HG03280 (cell line): ENCODE results near the gene TMEM236.
"Not testable (repeated sequence)": the region's sequence is repeated elsewhere in the genome, so short reads cannot be mapped to it uniquely, and the experiment has no call there.

Source experiments
- ATAC-seq: cut with Tn5 transposase; IDR thresholded peaks from one replicate; pipeline ENCODE4 v1.9.1; 2021; ENCODE audit warnings: mild to moderate bottlenecking, moderate library complexity; ENCODE audit not compliant: unreplicated experiment

TMEM236 gene

GRCh38 chr10:17751781-17752445, at the start of gene TMEM236:
TMEM236 (plus strand) TSS chr10:17752201; CDS start chr10:17752296, 95 bp downstream.
- ATAC-seq: no peak

- ATAC-seq: no peak
Observed at GRCh38 chr10:17703706-17704105, 48.3 kb upstream of the TMEM236 start.

- no peak for ATAC-seq
Observed at GRCh38 chr10:17708821-17709220, 43.2 kb upstream of the TMEM236 start.

GRCh38 chr10:17709492-17709891, 42.5 kb upstream of the TMEM236 start:
- ATAC-seq: no peak

GRCh38 chr10:17710181-17710580, 41.8 kb upstream of the TMEM236 start:
- ATAC-seq: no peak

GRCh38 chr10:17712053-17712452, 39.9 kb upstream of the TMEM236 start:
- ATAC-seq: no peak

- no peak for ATAC-seq
Observed at GRCh38 chr10:17712717-17713471, 39.1 kb upstream of the TMEM236 start.

GRCh38 chr10:17713758-17714157, 38.2 kb upstream of the TMEM236 start:
- ATAC-seq: no peak

- no peak for ATAC-seq
Observed at GRCh38 chr10:17716161-17716560, 35.8 kb upstream of the TMEM236 start.

- not testable (repeated sequence) for ATAC-seq
Observed at GRCh38 chr10:17722317-17723014, 29.5 kb upstream of the TMEM236 start.

- ATAC-seq: no peak
Observed at GRCh38 chr10:17725703-17726102, 26.3 kb upstream of the TMEM236 start.

- no peak for ATAC-seq
Observed at GRCh38 chr10:17729630-17730029, 22.4 kb upstream of the TMEM236 start.

GRCh38 chr10:17730667-17731066, 21.3 kb upstream of the TMEM236 start:
- no peak for ATAC-seq

- ATAC-seq: no peak
Observed at GRCh38 chr10:17731331-17732020, 20.5 kb upstream of the TMEM236 start.

GRCh38 chr10:17733620-17734019, 18.4 kb upstream of the TMEM236 start:
- ATAC-seq: no peak

- ATAC-seq: no peak
Observed at GRCh38 chr10:17734432-17735080, 17.4 kb upstream of the TMEM236 start.

GRCh38 chr10:17735166-17735941, 16.6 kb upstream of the TMEM236 start:
- no peak for ATAC-seq

- ATAC-seq: no peak
Observed at GRCh38 chr10:17736223-17736622, 15.8 kb upstream of the TMEM236 start.

GRCh38 chr10:17737027-17737965, 14.7 kb upstream of the TMEM236 start:
- ATAC-seq: no peak
